MG63 (cell line): ENCODE data around the gene STIM1. TPM values are rescaled to one million over a fixed set of nuclear protein-coding genes. Genes with fewer than 3 reads are reported as not detected.
"Not testable (repeated sequence)": the region's sequence is repeated elsewhere in the genome, so short reads cannot be mapped to it uniquely, and the experiment has no call there.

ENCODE experiments used
- DNase-seq: peaks from one replicate; pipeline ENCODE4 v3.0.0-alpha.2; 2020
- H3K27me3 ChIP-seq: fragments of 250-450 bp; sonication (Bioruptor Pico); 2 replicates; pipeline ENCODE4 v1.5.1; 2020; ENCODE audit warnings: mild to moderate bottlenecking, moderate library complexity
- H3K36me3 ChIP-seq: fragments of 250-450 bp; sonication (Bioruptor Pico); 2 replicates; pipeline ENCODE4 v1.5.1; 2020; ENCODE audit warnings: mild to moderate bottlenecking, moderate library complexity
- H3K4me3 ChIP-seq: fragments of 250-450 bp; sonication (Bioruptor Pico); 2 replicates; pipeline ENCODE4 v1.5.1; 2020; ENCODE audit warnings: mild to moderate bottlenecking, moderate library complexity
- H3K9me3 ChIP-seq: fragments of 250-450 bp; sonication (Bioruptor Pico); 2 replicates; pipeline ENCODE4 v1.5.1; 2020; ENCODE audit warnings: mild to moderate bottlenecking, moderate library complexity
- total RNA-seq: library from RNA; depleted of rRNA; stranded (reverse); fragments of >200 nt; shearing (Covaris generic); gene quantifications from 2 replicates; pipeline ENCODE4 v1.2.3, GENCODE V29; 2014; ENCODE audit warnings: low replicate concordance

Gene STIM1
- total RNA-seq, 1 experiment from 2014 or later, result 13.4 TPM

GRCh38 chr11:4093519-4094347 lies 238.3 kb downstream of the STIM1 start:
- DNase-seq, result no peak
- Histone ChIP-seq H3K4me3 (peak overlapping the region; percentile 75), H3K36me3 (no peaks in the 10 kb centered on the region; the same call in none of the 2 replicates), H3K9me3 (no peaks in the 10 kb centered on the region), H3K27me3 (no peaks in the 10 kb centered on the region)

DNA sequence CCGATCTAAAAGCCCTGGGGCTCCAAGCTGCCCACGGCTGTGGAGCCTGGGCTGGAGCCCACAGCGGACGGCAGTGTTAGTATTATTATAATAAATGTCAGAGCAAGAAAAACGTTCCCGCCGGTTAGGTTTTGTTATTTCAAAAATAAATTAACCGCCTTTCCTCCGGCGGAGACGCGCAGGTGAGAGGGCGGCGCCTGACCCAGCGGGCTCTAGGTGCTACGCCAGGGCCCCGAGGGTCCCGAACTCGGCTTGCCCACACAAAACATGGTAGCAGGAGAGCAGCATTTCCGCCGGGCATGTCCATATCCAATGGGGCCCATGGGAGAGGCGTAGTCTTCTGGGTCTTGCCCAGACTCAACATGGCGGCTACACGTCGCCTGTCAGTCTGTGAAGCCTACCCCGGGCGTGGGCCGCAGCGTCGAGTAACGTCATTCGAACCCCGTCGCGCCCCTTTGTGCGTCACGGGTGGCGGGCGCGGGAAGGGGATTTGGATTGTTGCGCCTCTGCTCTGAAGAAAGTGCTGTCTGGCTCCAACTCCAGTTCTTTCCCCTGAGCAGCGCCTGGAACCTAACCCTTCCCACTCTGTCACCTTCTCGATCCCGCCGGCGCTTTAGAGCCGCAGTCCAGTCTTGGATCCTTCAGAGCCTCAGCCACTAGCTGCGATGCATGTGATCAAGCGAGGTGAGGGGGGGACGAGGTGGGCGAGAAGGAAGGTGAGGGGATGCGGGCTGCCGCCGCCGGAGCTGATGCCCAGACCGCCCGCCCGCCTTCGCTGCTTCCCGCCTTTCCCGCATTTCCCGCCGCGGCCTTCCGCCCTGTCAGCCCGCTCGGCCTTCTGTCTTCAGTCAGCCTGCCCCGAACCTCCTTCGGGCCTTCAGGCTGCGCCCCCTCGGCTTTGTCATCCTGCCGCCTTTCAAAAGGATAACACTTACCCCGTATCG lies 239.2 kb downstream of the STIM1 start, which contains the start of gene RRM1:
TSS of gene RRM1 (plus strand) at position 452 of the 944 bp plus-strand sequence. CDS start at position 666, 214 bp downstream.
- peak; percentile 90 for DNase-seq
- no peaks in the 10 kb centered on the region for H3K9me3 ChIP-seq
- H3K27me3 ChIP-seq, result no peaks in the 10 kb centered on the region
- H3K36me3 ChIP-seq, result no peaks in the 10 kb centered on the region; the same call in none of the 2 replicates
- H3K4me3 ChIP-seq, result peak within 1 kb of the TSS; percentile 75

- Histone ChIP-seq H3K9me3 (no peaks in the 10 kb centered on the region), H3K4me3 (peak overlapping the region; percentile 75), H3K27me3 (no peaks in the 10 kb centered on the region), H3K36me3 (peaks cover 8% of the 10 kb centered on the region)
- no peak for DNase-seq
Measured at GRCh38 chr11:4095509-4096230, 240.2 kb downstream of the STIM1 start.

DNA sequence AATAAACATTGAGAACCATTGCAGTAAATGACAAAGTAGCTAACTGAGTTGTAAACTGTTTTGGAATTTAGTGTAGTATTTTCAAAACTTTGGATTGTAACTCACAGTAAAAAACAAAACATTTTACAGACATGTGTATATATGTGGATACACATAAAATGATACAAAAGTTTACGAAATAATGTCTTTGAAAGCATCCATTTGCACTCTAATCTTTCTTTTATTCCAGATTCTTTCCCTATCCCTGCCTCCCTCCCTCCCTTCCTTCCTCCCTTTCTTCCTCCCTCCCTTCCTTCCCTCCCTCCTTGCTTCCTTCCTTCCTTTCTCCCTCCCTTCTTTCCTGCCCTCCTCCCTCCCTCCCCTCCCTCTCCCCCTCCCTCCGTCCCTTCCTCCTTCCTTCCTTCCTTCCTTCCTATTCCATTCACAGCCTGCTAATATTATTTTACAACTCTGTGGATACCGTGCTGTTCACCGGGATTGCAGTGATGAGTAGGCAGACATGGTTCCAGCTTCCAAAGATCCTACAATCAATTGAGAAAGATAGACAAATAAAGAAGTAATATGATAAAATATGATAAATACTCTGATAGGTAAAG lies 242.7 kb downstream of the STIM1 start:
- DNase-seq, result no peak
- Histone ChIP-seq H3K27me3 (no peaks in the 10 kb centered on the region), H3K36me3 (peaks cover 20% of the 10 kb centered on the region), H3K9me3 (no peaks in the 10 kb centered on the region), H3K4me3 (no peak overlapping the region)

DNA sequence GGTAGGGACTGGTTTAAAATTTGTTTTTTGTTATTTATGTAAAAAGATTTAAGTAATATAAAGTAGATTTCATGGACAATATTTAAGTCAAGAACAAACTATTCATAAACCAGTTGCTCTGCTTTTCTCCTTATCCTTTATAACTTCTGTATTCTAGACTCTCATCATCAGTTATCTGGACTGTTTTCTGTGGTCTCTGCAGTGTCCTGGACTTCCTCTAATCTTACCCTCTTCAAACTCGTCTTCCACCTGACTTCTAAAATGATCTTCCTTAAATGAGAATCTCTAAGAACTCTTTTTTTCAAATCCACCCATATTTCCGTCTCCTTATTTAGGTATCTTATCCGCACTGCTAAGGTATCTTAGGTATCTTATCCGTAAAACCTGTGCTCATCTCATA lies 247.2 kb downstream of the STIM1 start:
- Histone ChIP-seq H3K4me3 (no peak overlapping the region), H3K9me3 (no peaks in the 10 kb centered on the region), H3K27me3 (no peaks in the 10 kb centered on the region), H3K36me3 (peaks cover 35% of the 10 kb centered on the region)
- DNase-seq, result no peak

DNA sequence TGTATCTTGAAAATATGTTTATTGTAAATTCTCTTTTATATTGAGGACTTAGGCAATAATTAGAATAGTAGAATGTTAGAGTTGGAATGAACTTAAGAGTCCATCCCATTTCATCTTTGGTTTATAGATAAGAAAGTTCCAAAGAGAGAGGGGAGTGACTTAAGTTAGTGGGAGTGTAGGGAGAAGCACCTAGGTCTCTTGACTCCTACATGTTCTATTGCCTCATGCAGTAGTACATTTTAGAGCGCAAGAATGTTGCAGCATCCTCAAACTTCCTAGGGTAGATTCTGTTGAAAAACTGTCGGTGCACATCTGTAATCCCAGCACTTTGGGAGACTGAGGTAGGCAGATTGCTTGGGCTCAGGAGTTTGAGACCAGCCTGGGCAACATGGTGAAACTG lies 247.8 kb downstream of the STIM1 start:
- Histone ChIP-seq H3K9me3 (no peaks in the 10 kb centered on the region), H3K27me3 (no peaks in the 10 kb centered on the region), H3K36me3 (peaks cover 35% of the 10 kb centered on the region), H3K4me3 (no peak overlapping the region)
- DNase-seq, result no peak

DNA sequence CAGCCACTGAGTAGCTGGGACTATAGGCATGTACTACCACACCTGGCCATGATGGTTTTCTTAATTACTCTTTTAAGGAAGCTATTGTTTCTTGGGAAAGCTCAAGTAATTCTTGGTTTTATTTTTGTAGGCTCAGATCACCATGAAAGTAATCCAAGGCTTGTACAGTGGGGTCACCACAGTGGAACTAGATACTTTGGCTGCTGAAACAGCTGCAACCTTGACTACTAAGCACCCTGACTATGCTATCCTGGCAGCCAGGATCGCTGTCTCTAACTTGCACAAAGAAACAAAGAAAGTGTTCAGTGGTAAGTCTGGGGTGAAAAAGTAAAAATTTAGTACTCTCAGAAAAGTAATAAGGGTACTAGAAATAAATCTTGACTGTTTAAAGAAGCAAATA lies 250.5 kb downstream of the STIM1 start:
- H3K4me3 ChIP-seq, result no peak overlapping the region
- H3K36me3 ChIP-seq, result peaks cover 29% of the 10 kb centered on the region
- no peaks in the 10 kb centered on the region for H3K27me3 ChIP-seq
- no peaks in the 10 kb centered on the region for H3K9me3 ChIP-seq
- DNase-seq, result no peak

DNA sequence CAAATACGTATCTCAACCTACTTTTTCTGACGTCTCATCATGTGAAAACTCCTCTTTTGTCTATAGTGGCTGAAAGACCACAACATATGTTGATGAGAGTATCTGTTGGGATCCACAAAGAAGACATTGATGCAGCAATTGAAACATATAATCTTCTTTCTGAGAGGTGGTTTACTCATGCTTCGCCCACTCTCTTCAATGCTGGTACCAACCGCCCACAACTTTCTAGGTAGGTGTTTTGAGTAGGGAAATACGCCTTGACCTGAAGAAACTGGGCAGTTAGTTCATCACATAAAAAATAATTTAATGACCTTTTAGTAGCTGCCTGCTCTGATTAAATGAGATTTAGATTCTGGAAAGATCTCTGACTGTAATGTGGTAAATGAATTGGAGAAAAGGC lies 256.4 kb downstream of the STIM1 start:
- Histone ChIP-seq H3K4me3 (no peak overlapping the region), H3K36me3 (peaks cover 22% of the 10 kb centered on the region), H3K27me3 (no peaks in the 10 kb centered on the region), H3K9me3 (no peaks in the 10 kb centered on the region)
- no peak for DNase-seq

- DNase-seq, result no peak
- peaks cover 22% of the 10 kb centered on the region for H3K36me3 ChIP-seq
- no peak overlapping the region for H3K4me3 ChIP-seq
- H3K9me3 ChIP-seq, result no peaks in the 10 kb centered on the region
- no peaks in the 10 kb centered on the region for H3K27me3 ChIP-seq
Measured at GRCh38 chr11:4115128-4115527, 259.7 kb downstream of the STIM1 start.

GRCh38 chr11:4118107-4118506 lies 262.6 kb downstream of the STIM1 start:
- H3K27me3 ChIP-seq, result no peaks in the 10 kb centered on the region
- no peak overlapping the region for H3K4me3 ChIP-seq
- no peak for DNase-seq
- H3K36me3 ChIP-seq, result peaks cover 29% of the 10 kb centered on the region
- H3K9me3 ChIP-seq, result no peaks in the 10 kb centered on the region

GRCh38 chr11:4123218-4123617 lies 267.8 kb downstream of the STIM1 start:
- H3K36me3 ChIP-seq, result peaks cover 46% of the 10 kb centered on the region
- H3K9me3 ChIP-seq, result no peaks in the 10 kb centered on the region

DNA sequence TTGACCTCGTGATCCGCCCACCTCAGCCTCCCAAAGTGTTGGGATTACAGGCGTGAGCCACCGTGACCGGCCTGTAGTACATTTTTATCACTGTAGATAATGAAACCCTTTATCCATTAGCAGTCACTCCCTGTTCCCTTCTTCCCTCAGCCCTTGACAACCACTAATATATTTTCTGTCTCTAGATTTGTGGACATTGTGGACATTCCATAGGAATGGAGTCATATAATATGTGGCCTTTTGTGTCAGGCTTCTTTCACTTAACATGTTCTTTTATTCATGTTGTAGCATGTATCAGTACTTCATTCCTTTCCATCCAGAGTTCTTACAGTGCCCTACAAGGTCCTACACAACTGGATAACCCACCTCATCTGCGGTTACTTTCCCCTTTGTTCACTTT lies 269.7 kb downstream of the STIM1 start:
- no peak for DNase-seq
- Histone ChIP-seq H3K36me3 (peaks cover 48% of the 10 kb centered on the region), H3K27me3 (no peaks in the 10 kb centered on the region), H3K4me3 (no peak overlapping the region), H3K9me3 (no peaks in the 10 kb centered on the region)

More at GRCh38 chr11:4123218-4123617, 267.8 kb downstream of the STIM1 start:
- DNase-seq, result no peak
- Histone ChIP-seq H3K4me3 (no peak overlapping the region), H3K27me3 (no peaks in the 10 kb centered on the region)

- H3K27me3 ChIP-seq, result no peaks in the 10 kb centered on the region
- H3K9me3 ChIP-seq, result no peaks in the 10 kb centered on the region
- no peak overlapping the region for H3K4me3 ChIP-seq
- no peak for DNase-seq
- H3K36me3 ChIP-seq, result peaks cover 55% of the 10 kb centered on the region
Measured at GRCh38 chr11:4127357-4127756, 271.9 kb downstream of the STIM1 start.

GRCh38 chr11:4130219-4130618 lies 274.8 kb downstream of the STIM1 start:
- not testable (repeated sequence) for H3K9me3 ChIP-seq, DNase-seq, H3K27me3 ChIP-seq, H3K4me3 ChIP-seq
- peaks cover 60% of the 10 kb centered on the region for H3K36me3 ChIP-seq

DNA sequence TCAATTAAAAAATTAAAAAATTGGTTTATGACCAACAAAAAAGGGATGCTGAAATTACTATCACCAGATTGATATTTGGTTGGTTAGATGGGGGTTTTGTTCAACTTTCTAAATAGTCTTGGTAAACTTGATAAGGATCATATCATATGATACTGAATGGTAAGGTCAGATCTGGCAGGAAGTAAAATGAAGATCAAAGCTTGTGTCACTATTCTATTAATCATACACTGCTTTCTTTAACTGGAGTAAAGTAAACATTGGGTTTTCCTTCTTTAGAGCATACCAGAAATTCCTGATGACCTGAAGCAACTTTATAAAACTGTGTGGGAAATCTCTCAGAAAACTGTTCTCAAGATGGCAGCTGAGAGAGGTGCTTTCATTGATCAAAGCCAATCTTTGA lies 279.3 kb downstream of the STIM1 start:
- peaks cover 53% of the 10 kb centered on the region for H3K36me3 ChIP-seq

DNA sequence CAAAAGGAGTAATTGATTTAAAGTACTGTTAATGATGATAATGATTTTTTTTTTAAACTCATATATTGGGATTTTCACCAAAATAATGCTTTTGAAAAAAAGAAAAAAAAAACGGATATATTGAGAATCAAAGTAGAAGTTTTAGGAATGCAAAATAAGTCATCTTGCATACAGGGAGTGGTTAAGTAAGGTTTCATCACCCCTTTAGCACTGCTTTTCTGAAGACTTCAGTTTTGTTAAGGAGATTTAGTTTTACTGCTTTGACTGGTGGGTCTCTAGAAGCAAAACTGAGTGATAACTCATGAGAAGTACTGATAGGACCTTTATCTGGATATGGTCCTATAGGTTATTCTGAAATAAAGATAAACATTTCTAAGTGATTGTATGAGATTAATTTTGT lies 283.0 kb downstream of the STIM1 start:
- DNase-seq, result no peak
- Histone ChIP-seq H3K9me3 (peaks cover 4% of the 10 kb centered on the region; the same call in 1 of the 2 replicates), H3K36me3 (peaks cover 48% of the 10 kb centered on the region)

More for the DNA sequence above, 279.3 kb downstream of the STIM1 start:
- DNase-seq, result no peak
- H3K27me3 ChIP-seq, result no peaks in the 10 kb centered on the region
- H3K4me3 ChIP-seq, result no peak overlapping the region
- H3K9me3 ChIP-seq, result no peaks in the 10 kb centered on the region

More for the DNA sequence above, 283.0 kb downstream of the STIM1 start:
- Histone ChIP-seq H3K27me3 (no peaks in the 10 kb centered on the region), H3K4me3 (no peak overlapping the region)
